ENCODE results near the gene DIPK1B.

The DIPK1B gene

DNA sequence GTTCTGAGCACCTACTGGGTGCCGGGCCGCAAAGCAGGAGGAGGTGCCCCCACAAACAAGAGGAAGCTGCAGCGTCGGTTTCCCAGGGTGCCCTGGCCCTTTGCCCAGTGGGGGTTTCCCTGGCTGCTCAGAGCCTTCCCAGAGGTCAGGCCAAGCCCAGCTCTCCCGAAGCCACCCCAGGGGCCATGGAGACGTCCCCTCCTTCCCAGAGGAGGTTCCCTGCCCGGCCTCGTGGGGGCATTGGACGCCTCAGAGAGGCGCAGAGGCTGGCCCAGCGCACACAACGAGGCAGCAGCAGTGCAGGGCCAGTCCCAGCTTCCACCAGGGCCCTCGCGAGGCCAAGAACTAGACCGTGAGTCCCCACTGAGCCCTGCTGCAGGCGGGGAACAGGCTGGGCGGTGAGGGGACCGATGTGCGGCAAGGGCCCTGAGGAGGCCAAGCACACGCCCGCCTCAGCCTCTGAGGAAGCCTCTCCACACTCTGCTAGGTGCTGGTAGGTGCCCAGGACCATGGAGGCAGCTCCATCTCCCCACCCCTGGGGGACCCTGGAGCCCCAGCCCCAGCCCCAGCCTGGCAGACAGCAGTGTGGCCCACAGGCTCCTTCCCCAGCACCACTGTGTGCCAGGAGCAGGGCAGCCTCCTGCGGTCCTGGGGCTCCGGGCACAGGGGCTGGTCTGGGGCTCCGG lies 7.0 kb downstream of the DIPK1B start:
- no peaks in the 10 kb centered on the region for H3K4me1 ChIP-seq (ENCODE audit: control insufficient read depth, insufficient read depth, low read length, poor library complexity, severe bottlenecking)
- no peaks in the 10 kb centered on the region for H3K27me3 ChIP-seq (replicated peaks; ENCODE audit: control insufficient read depth, insufficient read depth, low read length, poor library complexity, severe bottlenecking)
- H3K9me3 ChIP-seq (ENCODE audit: control insufficient read depth, low read length), result no peaks in the 10 kb centered on the region
- peaks cover 20% of the 10 kb centered on the region for H3K36me3 ChIP-seq (ENCODE audit: control insufficient read depth, insufficient read depth, low read length)
- H3K27ac ChIP-seq (ENCODE audit: insufficient read depth, low read length, poor library complexity, severe bottlenecking), result no peak overlapping the region
- DNase-seq, result no peak
- H3K4me3 ChIP-seq (ENCODE audit: insufficient read depth, low read depth, low read length, poor library complexity, severe bottlenecking), result no peak overlapping the region

DNA sequence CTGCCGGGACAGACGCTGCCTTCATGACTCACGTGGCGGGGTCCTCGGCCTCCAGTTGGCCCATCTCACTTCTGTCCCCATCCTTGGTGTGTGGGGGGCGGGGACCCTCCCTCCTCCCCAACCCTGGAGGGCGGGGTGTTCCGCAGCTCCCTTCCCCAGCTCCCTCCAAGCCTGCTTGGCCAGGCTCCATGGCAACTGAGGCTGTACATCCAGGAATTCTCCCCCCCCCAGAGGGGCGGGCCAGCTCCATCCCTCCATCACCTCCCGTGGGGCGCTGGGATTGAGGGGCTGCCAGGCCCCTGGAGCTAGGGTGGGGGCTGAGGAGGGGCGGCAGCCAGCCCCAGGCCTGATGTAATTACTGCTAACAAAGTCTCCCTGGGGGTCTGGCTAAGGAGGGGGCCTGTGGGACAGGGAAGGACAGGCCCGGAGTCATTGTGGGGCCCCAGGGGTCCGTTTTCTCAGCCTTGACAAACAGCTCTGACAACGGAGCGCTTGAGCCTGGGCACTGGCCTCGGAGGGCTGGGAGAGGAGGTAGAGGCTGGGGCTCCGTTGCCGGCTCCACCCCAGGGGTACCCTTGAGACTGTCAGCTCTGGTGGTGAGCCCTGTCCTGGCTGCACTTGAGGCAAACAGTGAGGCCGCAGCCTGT lies 8.0 kb downstream of the DIPK1B start:
- H3K27me3 ChIP-seq (replicated peaks; ENCODE audit: control insufficient read depth, insufficient read depth, low read length, poor library complexity, severe bottlenecking), result no peaks in the 10 kb centered on the region
- DNase-seq, result no peak
- H3K27ac ChIP-seq (ENCODE audit: insufficient read depth, low read length, poor library complexity, severe bottlenecking), result no peak overlapping the region
- H3K36me3 ChIP-seq (ENCODE audit: control insufficient read depth, insufficient read depth, low read length), result peaks cover 23% of the 10 kb centered on the region
- no peak overlapping the region for H3K4me3 ChIP-seq (ENCODE audit: insufficient read depth, low read depth, low read length, poor library complexity, severe bottlenecking)
- H3K9me3 ChIP-seq (ENCODE audit: control insufficient read depth, low read length), result no peaks in the 10 kb centered on the region
- H3K4me1 ChIP-seq (ENCODE audit: control insufficient read depth, insufficient read depth, low read length, poor library complexity, severe bottlenecking), result no peaks in the 10 kb centered on the region

- peaks cover 28% of the 10 kb centered on the region for H3K36me3 ChIP-seq (ENCODE audit: control insufficient read depth, insufficient read depth, low read length)
Observed at GRCh38 chr9:136720898-136721338, 8.5 kb downstream of the DIPK1B start.

DNA sequence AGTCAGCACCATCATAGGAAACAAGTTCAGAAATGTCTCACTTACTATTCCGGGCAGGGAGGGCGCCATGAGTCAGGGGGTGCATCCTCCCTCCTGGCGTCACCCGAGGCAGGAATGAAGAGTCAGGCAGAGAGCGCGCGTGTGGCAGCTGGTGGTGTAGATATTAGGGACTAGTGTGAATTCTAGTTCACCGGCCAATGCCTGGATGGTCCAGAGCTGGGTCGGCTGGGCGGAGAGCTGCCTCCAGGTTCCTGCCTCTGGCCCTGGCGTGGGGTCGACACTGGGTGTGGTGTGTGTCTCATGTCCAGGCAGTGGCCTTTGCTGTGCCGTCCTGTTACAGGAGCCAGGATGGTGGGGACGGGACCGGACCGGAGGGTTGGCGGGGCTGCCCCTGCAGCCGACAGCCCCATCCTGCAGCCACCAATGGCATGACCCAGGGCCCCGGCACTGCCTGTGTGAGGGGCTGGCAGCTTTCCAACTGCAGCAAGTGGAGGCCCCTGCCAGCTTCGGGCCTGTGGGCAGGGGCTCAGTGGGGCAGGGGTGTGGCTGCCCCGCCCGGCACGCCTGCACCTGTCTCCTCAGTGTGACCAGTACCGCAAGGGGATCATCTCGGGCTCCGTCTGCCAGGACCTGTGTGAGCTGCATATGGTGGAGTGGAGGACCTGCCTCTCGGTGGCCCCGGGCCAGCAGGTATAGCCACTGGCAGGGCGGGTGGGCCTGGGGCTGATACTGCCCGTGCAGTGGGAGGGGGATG lies 9.1 kb downstream of the DIPK1B start:
- no peak overlapping the region for H3K4me3 ChIP-seq (ENCODE audit: insufficient read depth, low read depth, low read length, poor library complexity, severe bottlenecking)
- H3K36me3 ChIP-seq (ENCODE audit: control insufficient read depth, insufficient read depth, low read length), result peaks cover 34% of the 10 kb centered on the region
- H3K4me1 ChIP-seq (ENCODE audit: control insufficient read depth, insufficient read depth, low read length, poor library complexity, severe bottlenecking), result peaks cover 11% of the 10 kb centered on the region

More at GRCh38 chr9:136720898-136721338, 8.5 kb downstream of the DIPK1B start:
- DNase-seq, result no peak
- H3K4me3 ChIP-seq (ENCODE audit: insufficient read depth, low read depth, low read length, poor library complexity, severe bottlenecking), result no peak overlapping the region
- no peak overlapping the region for H3K27ac ChIP-seq (ENCODE audit: insufficient read depth, low read length, poor library complexity, severe bottlenecking)
- no peaks in the 10 kb centered on the region for H3K27me3 ChIP-seq (replicated peaks; ENCODE audit: control insufficient read depth, insufficient read depth, low read length, poor library complexity, severe bottlenecking)
- H3K4me1 ChIP-seq (ENCODE audit: control insufficient read depth, insufficient read depth, low read length, poor library complexity, severe bottlenecking), result peaks cover 5% of the 10 kb centered on the region
- no peaks in the 10 kb centered on the region for H3K9me3 ChIP-seq (ENCODE audit: control insufficient read depth, low read length)

DNA sequence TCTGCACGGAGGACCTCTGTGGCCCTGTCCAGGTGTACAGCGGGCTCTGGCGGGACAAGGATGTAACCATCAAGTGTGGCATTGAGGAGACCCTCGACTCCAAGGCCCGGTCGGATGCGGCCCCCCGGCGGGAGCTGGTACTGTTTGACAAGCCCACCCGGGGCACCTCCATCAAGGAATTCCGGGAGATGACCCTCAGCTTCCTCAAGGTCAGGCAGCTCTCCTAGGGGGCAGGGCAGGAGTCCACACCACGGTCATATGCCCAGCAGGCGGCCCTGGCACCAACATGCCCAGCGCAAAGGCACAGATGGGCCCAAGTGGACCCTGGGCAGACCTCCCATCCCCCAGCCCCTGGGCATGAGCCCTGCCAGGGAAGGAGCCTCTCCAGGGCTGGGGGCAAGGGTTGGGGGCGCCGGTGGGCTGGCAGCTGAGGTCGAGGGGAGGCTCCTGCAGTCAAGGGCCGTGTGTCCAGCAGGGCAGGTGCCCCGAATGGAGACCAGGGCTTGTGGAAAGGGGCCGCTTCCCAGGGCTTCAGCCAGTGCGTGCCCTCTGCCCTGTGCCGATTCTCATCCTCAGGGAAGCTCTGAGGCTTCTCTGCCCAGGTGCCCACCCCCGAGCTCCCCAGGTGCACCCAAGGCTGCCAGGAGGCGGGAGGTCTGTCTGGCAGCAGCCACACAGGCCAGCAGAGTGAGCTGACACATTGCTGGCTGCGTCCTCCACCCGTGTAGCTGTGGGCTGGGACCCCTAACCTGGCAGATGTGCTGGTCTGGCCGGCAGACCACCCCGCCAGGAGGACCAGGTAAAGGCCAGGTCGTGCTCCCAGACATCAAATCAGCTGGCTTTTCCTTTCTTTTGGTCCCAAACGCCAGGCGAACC lies 10.0 kb downstream of the DIPK1B start:
- Histone ChIP-seq H3K27ac (ENCODE audit: insufficient read depth, low read length, poor library complexity, severe bottlenecking) (no peak overlapping the region), H3K36me3 (ENCODE audit: control insufficient read depth, insufficient read depth, low read length) (peaks cover 37% of the 10 kb centered on the region), H3K27me3 (replicated peaks; ENCODE audit: control insufficient read depth, insufficient read depth, low read length, poor library complexity, severe bottlenecking) (no peaks in the 10 kb centered on the region), H3K4me1 (ENCODE audit: control insufficient read depth, insufficient read depth, low read length, poor library complexity, severe bottlenecking) (peaks cover 17% of the 10 kb centered on the region), H3K4me3 (ENCODE audit: insufficient read depth, low read depth, low read length, poor library complexity, severe bottlenecking) (no peak overlapping the region), H3K9me3 (ENCODE audit: control insufficient read depth, low read length) (no peaks in the 10 kb centered on the region)
- DNase-seq, result no peak

More for the DNA sequence above, 9.1 kb downstream of the DIPK1B start:
- H3K27me3 ChIP-seq (replicated peaks; ENCODE audit: control insufficient read depth, insufficient read depth, low read length, poor library complexity, severe bottlenecking), result no peaks in the 10 kb centered on the region
- H3K27ac ChIP-seq (ENCODE audit: insufficient read depth, low read length, poor library complexity, severe bottlenecking), result no peak overlapping the region
- no peaks in the 10 kb centered on the region for H3K9me3 ChIP-seq (ENCODE audit: control insufficient read depth, low read length)
- no peak for DNase-seq

GRCh38 chr9:136722969-136723356 lies 10.6 kb downstream of the DIPK1B start:
- DNase-seq, result no peak
- Histone ChIP-seq H3K4me1 (ENCODE audit: control insufficient read depth, insufficient read depth, low read length, poor library complexity, severe bottlenecking) (peaks cover 17% of the 10 kb centered on the region), H3K4me3 (ENCODE audit: insufficient read depth, low read depth, low read length, poor library complexity, severe bottlenecking) (no peak overlapping the region), H3K27me3 (replicated peaks; ENCODE audit: control insufficient read depth, insufficient read depth, low read length, poor library complexity, severe bottlenecking) (no peaks in the 10 kb centered on the region), H3K36me3 (ENCODE audit: control insufficient read depth, insufficient read depth, low read length) (peaks cover 37% of the 10 kb centered on the region), H3K9me3 (ENCODE audit: control insufficient read depth, low read length) (no peaks in the 10 kb centered on the region), H3K27ac (ENCODE audit: insufficient read depth, low read length, poor library complexity, severe bottlenecking) (no peak overlapping the region)

DNA sequence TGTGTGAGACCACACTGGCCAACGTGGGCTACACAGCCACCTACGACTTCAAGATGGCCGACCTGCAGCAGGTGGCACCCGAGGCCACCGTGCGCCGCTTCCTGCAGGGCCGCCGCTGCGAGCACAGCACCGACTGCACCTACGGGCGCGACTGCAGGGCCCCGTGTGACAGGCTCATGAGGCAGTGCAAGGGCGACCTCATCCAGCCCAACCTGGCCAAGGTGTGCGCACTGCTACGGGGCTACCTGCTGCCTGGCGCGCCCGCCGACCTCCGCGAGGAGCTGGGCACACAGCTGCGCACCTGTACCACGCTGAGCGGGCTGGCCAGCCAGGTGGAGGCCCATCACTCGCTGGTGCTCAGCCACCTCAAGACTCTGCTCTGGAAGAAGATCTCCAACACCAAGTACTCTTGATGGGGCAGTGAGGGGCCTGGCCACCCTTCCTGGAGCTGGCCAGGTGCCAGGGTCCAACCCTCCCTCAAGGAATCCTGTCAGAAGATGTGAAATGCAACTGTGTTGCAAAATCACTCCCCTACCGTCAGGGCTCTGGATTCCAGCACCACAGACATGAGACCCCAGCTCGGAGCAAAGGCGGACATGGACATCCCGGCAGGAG lies 11.1 kb downstream of the DIPK1B start:
- no peak overlapping the region for H3K27ac ChIP-seq (ENCODE audit: insufficient read depth, low read length, poor library complexity, severe bottlenecking)
- no peaks in the 10 kb centered on the region for H3K9me3 ChIP-seq (ENCODE audit: control insufficient read depth, low read length)
- no peak overlapping the region for H3K4me3 ChIP-seq (ENCODE audit: insufficient read depth, low read depth, low read length, poor library complexity, severe bottlenecking)
- H3K36me3 ChIP-seq (ENCODE audit: control insufficient read depth, insufficient read depth, low read length), result peaks cover 37% of the 10 kb centered on the region
- no peak for DNase-seq
- peaks cover 20% of the 10 kb centered on the region for H3K4me1 ChIP-seq (ENCODE audit: control insufficient read depth, insufficient read depth, low read length, poor library complexity, severe bottlenecking)
- H3K27me3 ChIP-seq (replicated peaks; ENCODE audit: control insufficient read depth, insufficient read depth, low read length, poor library complexity, severe bottlenecking), result no peaks in the 10 kb centered on the region

DNA sequence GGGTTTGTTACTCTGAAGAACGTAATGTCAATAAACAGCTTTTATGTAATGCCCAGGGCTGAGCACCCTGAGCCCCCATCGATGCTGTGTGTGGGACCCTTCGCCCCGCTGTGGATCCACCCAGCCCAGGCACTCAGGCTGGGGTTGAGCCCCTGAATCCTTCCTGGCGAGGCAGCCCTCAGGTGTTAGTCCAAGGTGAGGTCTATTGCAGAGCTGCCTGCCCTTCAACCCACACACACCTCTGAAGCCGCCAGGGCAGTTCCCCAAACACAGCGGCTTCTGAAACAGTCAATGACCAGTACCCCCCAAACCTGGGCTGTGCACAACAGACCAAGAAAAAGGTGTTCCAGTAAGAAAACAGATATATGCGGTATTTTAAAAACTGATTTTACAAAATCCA lies 11.6 kb downstream of the DIPK1B start:
- Histone ChIP-seq H3K27ac (ENCODE audit: insufficient read depth, low read length, poor library complexity, severe bottlenecking) (no peak overlapping the region), H3K4me1 (ENCODE audit: control insufficient read depth, insufficient read depth, low read length, poor library complexity, severe bottlenecking) (peaks cover 25% of the 10 kb centered on the region), H3K36me3 (ENCODE audit: control insufficient read depth, insufficient read depth, low read length) (peaks cover 37% of the 10 kb centered on the region), H3K9me3 (ENCODE audit: control insufficient read depth, low read length) (no peaks in the 10 kb centered on the region), H3K27me3 (replicated peaks; ENCODE audit: control insufficient read depth, insufficient read depth, low read length, poor library complexity, severe bottlenecking) (no peaks in the 10 kb centered on the region), H3K4me3 (ENCODE audit: insufficient read depth, low read depth, low read length, poor library complexity, severe bottlenecking) (no peak overlapping the region)
- no peak for DNase-seq

DNA sequence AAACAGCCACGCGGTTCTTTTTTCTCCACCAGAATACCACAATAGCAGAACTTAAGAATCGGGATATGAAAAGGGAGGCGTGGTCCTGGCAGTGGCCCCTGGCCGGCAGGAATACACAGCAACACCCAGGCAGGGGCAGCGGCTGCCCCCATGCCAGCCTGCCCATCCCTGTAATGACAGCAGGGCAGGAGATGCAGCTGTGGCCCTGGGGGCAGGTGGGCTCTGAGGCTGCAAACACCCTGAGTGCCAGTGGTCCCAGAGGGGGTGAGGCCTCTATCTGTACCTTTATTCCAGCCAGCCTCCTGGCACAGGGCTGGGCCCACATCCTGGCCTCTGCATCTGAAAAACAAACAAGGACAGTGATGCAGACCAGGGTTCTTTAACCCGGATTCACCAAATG lies 12.4 kb downstream of the DIPK1B start:
- Histone ChIP-seq H3K27ac (ENCODE audit: insufficient read depth, low read length, poor library complexity, severe bottlenecking) (no peak overlapping the region), H3K36me3 (ENCODE audit: control insufficient read depth, insufficient read depth, low read length) (peaks cover 37% of the 10 kb centered on the region), H3K4me3 (ENCODE audit: insufficient read depth, low read depth, low read length, poor library complexity, severe bottlenecking) (no peak overlapping the region), H3K9me3 (ENCODE audit: control insufficient read depth, low read length) (no peaks in the 10 kb centered on the region), H3K4me1 (ENCODE audit: control insufficient read depth, insufficient read depth, low read length, poor library complexity, severe bottlenecking) (peaks cover 25% of the 10 kb centered on the region), H3K27me3 (replicated peaks; ENCODE audit: control insufficient read depth, insufficient read depth, low read length, poor library complexity, severe bottlenecking) (no peaks in the 10 kb centered on the region)
- no peak for DNase-seq
